ENCODE results near the gene TMEM163.
"Not testable (repeated sequence)": the region's sequence is repeated elsewhere in the genome, so short reads cannot be mapped to it uniquely, and the experiment has no call there.

TMEM163 gene

GRCh38 chr2:134491022-134491421 is 227.8 kb downstream of the TMEM163 start:
- no peak for DNase-seq (ENCODE audit: low read depth)

DNA sequence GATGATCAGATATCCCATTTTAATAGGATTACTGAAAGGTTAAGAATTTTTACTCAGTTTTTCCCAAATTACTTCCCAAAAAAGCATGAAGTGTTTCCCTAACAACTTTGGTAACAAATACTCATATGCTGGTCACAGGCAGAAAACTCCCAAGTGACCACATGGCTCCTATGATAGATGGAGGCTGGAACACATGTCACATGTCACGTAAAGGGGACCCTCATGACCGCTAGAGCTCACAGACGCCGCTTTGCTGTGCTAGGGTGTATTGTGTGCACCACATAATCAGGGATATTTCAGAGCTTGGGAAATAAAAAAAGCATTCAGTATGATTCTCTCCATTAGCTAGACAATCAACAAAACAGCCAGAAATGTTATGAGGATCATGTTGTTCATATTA is 228.2 kb downstream of the TMEM163 start:
- DNase-seq (ENCODE audit: low read depth): no peak

GRCh38 chr2:134489732-134490384 is 228.9 kb downstream of the TMEM163 start:
- no peak for DNase-seq (ENCODE audit: low read depth)

GRCh38 chr2:134482766-134483340 is 235.9 kb downstream of the TMEM163 start:
- no peak for DNase-seq (ENCODE audit: low read depth)

DNA sequence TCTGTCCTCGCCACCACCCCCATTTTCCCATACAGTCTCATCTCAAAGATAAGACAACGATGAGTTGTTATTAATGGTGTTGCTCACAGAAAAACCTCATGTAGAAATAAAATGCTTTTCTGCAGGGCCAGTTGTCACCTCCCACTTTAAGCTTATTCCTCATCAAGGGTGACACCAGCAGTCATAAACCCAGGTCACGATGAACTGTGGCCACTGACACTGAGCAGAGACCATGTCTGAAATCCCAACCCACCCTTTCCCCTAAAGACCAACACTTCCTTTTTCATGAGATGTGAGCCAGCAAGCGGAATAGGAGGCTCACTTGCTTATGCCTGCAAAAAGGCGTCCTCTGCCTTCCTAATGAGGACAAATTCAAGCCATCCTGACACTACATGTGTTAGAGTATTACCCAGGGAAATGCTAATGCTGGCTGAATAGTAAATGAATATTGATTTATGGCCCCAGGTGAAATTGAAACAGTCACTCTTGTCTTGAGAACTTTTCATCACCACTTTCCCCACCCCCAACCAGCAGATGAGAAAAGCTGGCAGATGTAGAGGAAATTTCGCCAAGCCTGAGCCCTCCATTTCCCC is 236.6 kb downstream of the TMEM163 start:
- DNase-seq (ENCODE audit: low read depth): no peak

- no peak for DNase-seq (ENCODE audit: low read depth)
Observed at GRCh38 chr2:134479696-134480330, 239.0 kb downstream of the TMEM163 start.

DNA sequence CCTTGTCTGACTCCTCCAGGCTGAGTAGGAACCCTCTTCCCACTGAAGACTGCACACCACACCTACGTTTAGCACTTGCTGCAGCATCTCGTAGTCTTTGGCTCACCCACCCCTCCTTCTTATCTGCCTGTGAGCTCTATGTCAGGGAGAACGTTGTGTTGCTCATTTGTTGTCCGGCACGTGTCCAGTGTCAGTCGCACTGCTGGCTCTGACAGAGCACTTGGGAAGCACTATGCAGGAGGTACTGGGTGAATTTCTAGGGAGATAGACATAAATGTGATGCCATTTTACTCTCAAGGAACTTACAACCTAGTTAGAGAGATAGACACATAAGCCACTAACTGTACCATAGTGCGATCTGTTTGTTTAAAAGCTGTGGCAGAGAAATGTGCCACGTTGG is 241.8 kb downstream of the TMEM163 start:
- DNase-seq (ENCODE audit: low read depth): not testable (repeated sequence)

DNA sequence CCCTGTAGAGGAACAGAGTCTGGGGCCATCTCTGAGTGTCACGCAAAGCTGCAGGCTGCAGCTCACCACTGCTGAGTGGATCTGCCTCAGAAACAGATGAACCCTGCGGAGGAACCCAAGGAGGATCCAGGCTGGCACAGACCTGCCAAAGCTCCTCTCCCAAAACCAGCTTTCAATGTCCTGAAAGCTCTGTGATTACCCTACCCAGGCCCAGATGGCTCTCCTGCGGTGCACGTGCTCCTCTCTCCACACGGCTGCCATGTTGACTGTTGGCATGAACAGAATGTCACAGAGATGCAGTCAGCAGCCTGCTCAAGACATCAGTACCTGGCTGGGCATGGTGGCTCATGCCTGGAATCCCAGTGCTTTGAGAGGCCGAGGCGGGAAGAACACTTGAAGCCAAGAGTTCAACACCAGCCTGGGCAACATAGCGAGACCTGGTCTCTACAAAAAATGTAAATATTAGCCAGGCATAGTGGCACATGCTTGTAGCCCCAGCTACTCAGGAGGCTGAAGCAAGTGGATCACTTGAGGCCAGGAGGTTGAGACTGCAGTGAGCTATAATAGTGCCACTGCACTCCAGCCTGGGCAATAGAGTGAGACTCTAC is 248.1 kb downstream of the TMEM163 start:
- no peak for DNase-seq (ENCODE audit: low read depth)

DNA sequence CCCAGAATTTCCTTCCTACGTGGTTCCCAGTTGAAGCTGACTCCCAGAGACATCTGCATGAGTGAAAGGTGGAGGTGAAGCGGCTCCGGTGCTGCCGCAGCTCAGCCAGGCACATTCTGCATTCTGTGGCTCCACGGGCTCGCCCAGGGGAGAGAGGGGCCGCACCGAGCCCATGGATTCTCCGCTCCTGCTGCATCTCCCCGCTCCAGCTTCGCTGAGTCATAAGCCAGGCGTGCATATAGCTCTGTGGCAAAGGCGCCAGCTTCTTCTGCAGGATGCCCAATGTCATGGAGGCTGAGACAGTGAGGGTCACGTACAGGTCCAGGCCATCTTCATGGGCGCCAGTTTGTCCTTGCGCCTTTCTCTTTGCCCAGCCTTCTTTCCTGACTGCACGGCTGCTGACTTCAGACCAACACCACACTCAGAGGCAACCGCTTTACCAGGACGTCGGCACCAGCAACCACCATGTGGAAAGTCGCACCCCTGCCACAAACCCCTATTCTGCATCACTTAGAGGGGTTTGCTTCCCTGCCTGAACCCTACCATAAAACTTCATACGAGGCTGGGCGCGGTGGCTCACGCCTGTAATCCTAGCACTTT is 249.2 kb downstream of the TMEM163 start:
- DNase-seq (ENCODE audit: low read depth): no peak

GRCh38 chr2:134468776-134469175 is 250.0 kb downstream of the TMEM163 start:
- DNase-seq (ENCODE audit: low read depth): no peak

- DNase-seq (ENCODE audit: low read depth): no peak
Observed at GRCh38 chr2:134468164-134468563, 250.6 kb downstream of the TMEM163 start.

DNA sequence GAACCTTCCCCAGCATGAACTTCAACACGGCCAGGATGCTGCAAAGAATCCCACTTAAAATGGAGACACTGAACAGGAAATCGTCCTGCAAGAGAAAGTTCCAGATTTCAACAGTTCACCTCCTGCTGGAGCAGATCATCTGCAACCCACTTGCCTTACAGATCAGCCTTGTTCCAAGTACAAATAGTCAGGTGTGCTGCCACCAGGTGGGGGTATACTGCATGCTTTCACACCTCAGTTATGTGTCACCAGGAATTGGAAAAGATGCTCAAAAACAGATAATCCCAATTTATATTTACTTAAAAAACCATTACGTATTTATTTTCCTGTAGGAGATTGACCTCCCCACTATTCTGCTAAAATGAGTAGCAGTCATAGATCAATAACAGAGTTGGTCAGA is 252.7 kb downstream of the TMEM163 start:
- no peak for DNase-seq (ENCODE audit: low read depth)

GRCh38 chr2:134465228-134466105 is 253.3 kb downstream of the TMEM163 start:
- DNase-seq (ENCODE audit: low read depth): no peak

- no peak for DNase-seq (ENCODE audit: low read depth)
Observed at GRCh38 chr2:134463699-134464022, 255.1 kb downstream of the TMEM163 start.

DNA sequence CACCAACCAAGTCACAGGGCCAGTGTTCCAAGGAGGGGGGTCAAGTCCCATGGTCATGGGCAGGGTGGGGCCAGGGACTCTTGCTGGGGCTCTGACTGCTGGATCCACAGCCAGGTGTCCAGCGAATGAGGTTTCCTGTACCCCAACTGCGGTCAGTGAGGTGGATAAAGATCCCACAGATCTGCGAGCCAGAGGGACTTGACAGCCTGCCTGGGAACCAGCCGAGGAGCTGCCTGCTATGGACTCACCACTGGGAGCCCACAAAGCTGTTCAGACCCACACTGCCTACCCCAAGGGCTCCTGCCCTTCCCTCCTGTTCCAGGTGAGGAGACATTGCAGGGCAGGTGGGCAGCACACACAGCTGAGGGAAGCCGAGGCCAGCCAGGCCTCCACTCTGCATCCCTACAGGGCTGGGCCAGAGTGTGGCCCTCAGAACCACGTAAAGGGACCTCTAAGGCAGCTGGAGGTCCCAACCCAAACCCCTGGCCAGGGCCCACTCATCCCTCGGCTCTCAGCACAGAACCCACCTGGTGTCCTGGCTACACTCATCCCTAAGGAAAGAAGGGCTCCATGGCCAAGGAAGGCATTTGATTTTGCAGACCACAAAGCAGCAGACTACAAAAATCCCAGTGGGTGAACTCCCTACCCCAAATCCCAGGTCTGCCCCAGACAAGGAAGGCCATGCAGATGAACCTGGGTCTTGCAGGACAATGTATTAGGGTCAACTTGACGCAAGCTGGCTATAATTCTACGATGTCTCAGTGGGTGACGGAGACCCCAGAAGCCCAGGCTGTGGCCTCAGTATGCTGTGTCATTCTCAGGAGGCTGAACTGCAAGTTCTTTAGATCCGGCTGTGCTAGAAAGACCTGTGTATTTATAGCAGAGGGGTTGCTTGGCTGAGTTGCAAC is 255.8 kb downstream of the TMEM163 start:
- no peak for DNase-seq (ENCODE audit: low read depth)

GRCh38 chr2:134462275-134462674 is 256.5 kb downstream of the TMEM163 start:
- DNase-seq (ENCODE audit: low read depth): no peak

DNA sequence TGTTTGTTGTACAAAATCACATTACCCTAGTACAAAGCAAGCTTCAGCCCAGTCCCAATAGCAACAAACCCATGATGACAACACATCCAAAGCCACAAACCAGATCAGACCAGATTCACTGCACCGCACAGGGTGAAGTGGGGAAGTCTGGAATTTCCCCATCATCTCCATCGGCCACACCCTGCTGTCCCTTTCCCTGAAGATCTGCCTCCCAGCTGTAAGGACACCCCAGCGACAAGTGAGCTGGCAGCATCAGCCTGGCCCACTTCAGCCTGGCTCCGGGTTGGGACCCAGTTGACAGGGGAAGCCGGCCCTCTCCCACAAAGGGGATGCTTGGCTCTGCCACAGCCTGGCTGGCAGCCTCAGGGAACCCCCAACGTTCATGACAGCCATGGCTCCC is 257.3 kb downstream of the TMEM163 start:
- no peak for DNase-seq (ENCODE audit: low read depth)

DNA sequence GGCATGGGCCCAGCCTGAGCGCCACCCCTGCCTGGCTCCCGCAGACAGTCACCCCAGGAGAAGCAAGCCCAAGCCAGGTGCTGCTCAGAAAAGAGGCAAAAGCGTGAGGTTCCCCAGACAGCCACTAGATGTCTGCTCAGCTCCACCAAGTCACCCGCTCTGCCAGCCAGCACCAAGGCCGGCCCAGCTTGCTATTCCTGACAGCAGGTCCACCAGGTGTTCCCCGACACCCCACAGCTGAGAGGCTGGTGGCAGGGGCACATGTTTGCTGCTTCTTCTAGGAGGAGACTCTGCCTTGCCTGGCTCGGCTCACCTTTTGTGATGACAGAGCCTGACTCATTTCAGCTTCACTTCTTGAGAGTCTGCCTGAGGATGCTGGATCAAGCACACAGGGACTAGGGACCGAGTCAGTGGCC is 258.2 kb downstream of the TMEM163 start:
- DNase-seq (ENCODE audit: low read depth): no peak

- no peak for DNase-seq (ENCODE audit: low read depth)
Observed at GRCh38 chr2:134459706-134460406, 258.9 kb downstream of the TMEM163 start.

DNA sequence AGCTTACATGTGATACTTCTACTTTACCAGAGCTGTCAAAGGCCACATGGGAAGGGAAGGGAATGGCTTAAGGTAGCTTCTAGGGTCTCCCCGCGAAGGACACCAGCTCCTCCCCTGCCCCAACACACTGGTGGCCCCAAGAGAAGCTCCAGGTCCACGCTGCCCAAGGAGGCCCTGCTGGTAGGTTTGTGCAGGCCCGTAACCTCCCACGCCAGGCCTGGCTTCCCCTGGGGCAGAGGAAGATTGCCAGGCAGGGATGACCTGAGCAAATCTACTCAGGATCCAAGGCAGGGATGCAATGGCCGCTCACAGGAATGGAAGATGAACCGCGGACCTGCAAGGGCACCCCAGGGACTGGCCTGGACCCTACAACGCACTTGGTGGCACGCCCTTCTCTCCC is 259.9 kb downstream of the TMEM163 start:
- DNase-seq (ENCODE audit: low read depth): no peak
